Neutrophil (primary cell): ENCODE data around the gene KLB.

Experiments
- H3K27ac ChIP-seq: fragments of 200-600 bp; sonication (generic); 2 replicates; pipeline ENCODE4 v1.5.1; 2016; ENCODE audit warnings: mild to moderate bottlenecking, moderate library complexity
- H3K27me3 ChIP-seq: fragments of 200-600 bp; sonication (generic); 2 replicates; pipeline ENCODE4 v1.6.0; 2016; ENCODE audit warnings: mild to moderate bottlenecking
- H3K36me3 ChIP-seq: fragments of 200-600 bp; sonication (generic); 2 replicates; pipeline ENCODE4 v1.5.1; 2017
- H3K4me1 ChIP-seq, 2 experiments: fragments of 200-600 bp in 1 of 2; sonication (generic) in 1 of 2; 1 replicate in 1 of 2; 2 replicates in 1 of 2; pipeline versions ENCODE4 v1.5.1 to v1.6.1; 2013 to 2016; ENCODE audit warnings: low read depth in 1 of 2, low read length in 1 of 2, mild to moderate bottlenecking in 1 of 2, moderate library complexity in 1 of 2; ENCODE audit not compliant: control insufficient read depth in 1 of 2, insufficient read depth in 1 of 2
- H3K4me3 ChIP-seq, 2 experiments: fragments of 200-600 bp in 1 of 2; sonication (generic) in 1 of 2; 1 replicate in 1 of 2; 2 replicates in 1 of 2; pipeline ENCODE4 v1.5.1; 2013 to 2016; ENCODE audit warnings: low read depth in 1 of 2, low read length in 1 of 2, mild to moderate bottlenecking in 1 of 2, moderate library complexity in 1 of 2
- H3K9me3 ChIP-seq: fragments of 200-600 bp; sonication (generic); 2 replicates; pipeline ENCODE4 v1.5.1; 2016
- TF ChIP-seq, protein P1 (sequence below): fragments of 200-600 bp; sonication (generic); IDR thresholded peaks from 2 replicates; pipeline ENCODE4 v1.5.1; 2016; ENCODE audit warnings: antibody characterized with exemption

The KLB gene

GRCh38 chr4:39433878-39434492 lies 27.3 kb downstream of the KLB start:
- H3K36me3 ChIP-seq = no peaks in the 10 kb centered on the region
- TF ChIP-seq, protein P1, sequence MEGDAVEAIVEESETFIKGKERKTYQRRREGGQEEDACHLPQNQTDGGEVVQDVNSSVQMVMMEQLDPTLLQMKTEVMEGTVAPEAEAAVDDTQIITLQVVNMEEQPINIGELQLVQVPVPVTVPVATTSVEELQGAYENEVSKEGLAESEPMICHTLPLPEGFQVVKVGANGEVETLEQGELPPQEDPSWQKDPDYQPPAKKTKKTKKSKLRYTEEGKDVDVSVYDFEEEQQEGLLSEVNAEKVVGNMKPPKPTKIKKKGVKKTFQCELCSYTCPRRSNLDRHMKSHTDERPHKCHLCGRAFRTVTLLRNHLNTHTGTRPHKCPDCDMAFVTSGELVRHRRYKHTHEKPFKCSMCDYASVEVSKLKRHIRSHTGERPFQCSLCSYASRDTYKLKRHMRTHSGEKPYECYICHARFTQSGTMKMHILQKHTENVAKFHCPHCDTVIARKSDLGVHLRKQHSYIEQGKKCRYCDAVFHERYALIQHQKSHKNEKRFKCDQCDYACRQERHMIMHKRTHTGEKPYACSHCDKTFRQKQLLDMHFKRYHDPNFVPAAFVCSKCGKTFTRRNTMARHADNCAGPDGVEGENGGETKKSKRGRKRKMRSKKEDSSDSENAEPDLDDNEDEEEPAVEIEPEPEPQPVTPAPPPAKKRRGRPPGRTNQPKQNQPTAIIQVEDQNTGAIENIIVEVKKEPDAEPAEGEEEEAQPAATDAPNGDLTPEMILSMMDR = no peak
- no peaks in the 10 kb centered on the region for H3K9me3 ChIP-seq
- no peak overlapping the region for H3K4me3 ChIP-seq
- no peak overlapping the region for H3K27ac ChIP-seq
- peaks cover 6% of the 10 kb centered on the region for H3K27me3 ChIP-seq
- H3K4me1 ChIP-seq = no peaks in the 10 kb centered on the region

GRCh38 chr4:39435659-39436563 lies 29.2 kb downstream of the KLB start:
- Histone ChIP-seq H3K9me3 (no peaks in the 10 kb centered on the region), H3K4me3 (no peak overlapping the region), H3K4me1 (no peaks in the 10 kb centered on the region), H3K27ac (no peak overlapping the region), H3K36me3 (no peaks in the 10 kb centered on the region), H3K27me3 (peaks cover 6% of the 10 kb centered on the region)
- TF ChIP-seq, protein P1 = no peak

DNA sequence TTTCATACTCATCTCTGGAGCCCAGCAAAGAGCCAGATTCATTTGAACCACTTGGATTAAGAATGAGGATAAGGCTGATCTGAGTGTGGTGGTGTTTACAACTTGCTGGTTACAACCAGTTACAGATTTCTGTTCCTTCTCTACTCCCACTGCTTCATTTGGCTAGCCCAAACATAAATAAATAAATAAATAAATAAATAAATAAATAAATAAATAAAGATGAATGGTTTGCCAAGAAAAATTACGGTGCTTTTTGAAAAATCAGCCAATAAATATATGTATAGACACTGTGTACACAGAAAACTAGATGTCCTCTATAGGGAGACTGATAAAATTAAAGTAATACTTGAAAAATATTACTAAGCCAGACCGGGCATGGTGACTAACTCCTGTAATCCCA lies 34.9 kb downstream of the KLB start:
- TF ChIP-seq, protein P1 = no peak
- H3K9me3 ChIP-seq = no peaks in the 10 kb centered on the region
- peaks cover under 1 to 1% of the 10 kb centered on the region in 2 experiments for H3K4me1 ChIP-seq
- peaks cover 19% of the 10 kb centered on the region for H3K27me3 ChIP-seq
- H3K36me3 ChIP-seq = no peaks in the 10 kb centered on the region
- H3K4me3 ChIP-seq = no peak overlapping the region
- H3K27ac ChIP-seq = no peak overlapping the region

GRCh38 chr4:39442998-39443397 lies 36.3 kb downstream of the KLB start:
- H3K36me3 ChIP-seq = no peaks in the 10 kb centered on the region
- TF ChIP-seq, protein P1 = no peak
- H3K9me3 ChIP-seq = no peaks in the 10 kb centered on the region
- peaks cover 30% of the 10 kb centered on the region for H3K27me3 ChIP-seq
- H3K4me3 ChIP-seq = no peak overlapping the region
- H3K27ac ChIP-seq = no peak overlapping the region
- peaks cover 6 to 10% of the 10 kb centered on the region in 2 experiments for H3K4me1 ChIP-seq

- TF ChIP-seq, protein P1 = no peak
- peak overlapping the region in 1 of 2 experiments; percentile 32 for H3K4me3 ChIP-seq
- peaks cover 30% of the 10 kb centered on the region for H3K27me3 ChIP-seq
- no peaks in the 10 kb centered on the region for H3K9me3 ChIP-seq
- H3K36me3 ChIP-seq = peaks cover 7% of the 10 kb centered on the region
- no peak overlapping the region for H3K27ac ChIP-seq
- peaks cover 6 to 10% of the 10 kb centered on the region in 2 experiments for H3K4me1 ChIP-seq
Measured at GRCh38 chr4:39446483-39446841, 39.7 kb downstream of the KLB start.
